ENCODE results near the gene MAD1L1. TPM values are rescaled to one million over a fixed set of nuclear protein-coding genes. Genes with fewer than 3 reads are reported as not detected.

The MAD1L1 gene
- total and polyA plus RNA-seq, 4 donors = 12.8 to 20.7 (median 16.5) TPM

DNA sequence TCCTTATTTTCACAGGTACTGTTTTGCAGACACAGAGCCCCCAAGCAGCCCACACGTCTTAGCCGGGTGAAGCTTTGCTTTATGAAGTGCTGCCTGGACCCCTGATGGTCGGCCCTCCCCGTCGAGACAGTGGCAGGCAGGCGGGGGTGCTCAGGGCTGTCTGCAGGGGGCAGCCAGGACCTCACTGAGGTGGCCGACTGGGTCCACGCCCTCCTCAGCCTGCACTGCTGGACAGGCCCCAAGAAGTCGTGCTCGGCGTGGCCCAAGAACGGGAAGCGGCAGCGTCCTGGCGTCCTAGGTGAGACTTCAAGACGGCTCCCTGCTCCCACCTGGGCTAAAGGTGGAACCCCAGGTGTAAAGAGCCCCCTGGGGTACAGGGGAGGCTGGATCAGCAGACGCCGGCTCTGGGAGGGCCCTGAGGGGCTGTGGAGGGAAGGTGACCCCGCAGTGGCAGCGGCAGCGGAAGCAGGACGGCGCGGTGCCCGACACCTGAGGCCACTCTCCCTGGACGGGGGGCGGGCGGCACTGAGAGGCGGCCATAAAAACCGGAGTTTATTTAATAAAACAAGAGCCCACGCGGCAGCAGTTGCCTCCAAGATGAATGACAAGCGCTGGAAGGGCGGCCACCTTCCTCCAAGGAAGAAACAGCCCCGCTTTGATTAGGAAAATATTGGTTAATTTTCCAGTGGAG is 383.2 kb downstream of the MAD1L1 start:
- Histone ChIP-seq H3K27me3 (ENCODE audit: control insufficient read depth in 4 of 4, insufficient read depth in 4 of 4, low read length in 3 of 4) (no peaks in the 10 kb centered on the region), H3K36me3 (ENCODE audit: control insufficient read depth in 4 of 4, insufficient read depth in 3 of 4, low read depth in 1 of 4, low read length in 3 of 4) (peaks cover 0 to 2% (median under 1%) of the 10 kb centered on the region in 4 donors), H3K27ac (ENCODE audit: low read depth in 1 of 2, low read length in 2 of 2) (no peak overlapping the region), H3K4me3 (ENCODE audit: low read depth in 1 of 3, low read length in 3 of 3) (no peak overlapping the region), H3K9ac (ENCODE audit: low read depth in 1 of 2, low read length in 2 of 2) (no peak overlapping the region), H3K4me1 (ENCODE audit: control insufficient read depth in 4 of 4, insufficient read depth in 4 of 4, low read length in 3 of 4) (peaks cover 10 to 43% (median 29%) of the 10 kb centered on the region in 4 donors), H3K9me3 (ENCODE audit: control insufficient read depth in 4 of 4, low read length in 3 of 4) (no peaks in the 10 kb centered on the region)
- no peak for DNase-seq (ENCODE audit: low spot score)
- 95% methylated on average over 35 of the region's 35 CpGs for WGBS
- TF ChIP-seq JUND (IDR thresholded peaks at IDR 0.05) (no peak), NR2F2 (IDR thresholded peaks at IDR 0.05) (no peak), RXRA (IDR thresholded peaks at IDR 0.05) (no peak), RAD21 (IDR thresholded peaks at IDR 0.05) (no peak), GABPA (IDR thresholded peaks at IDR 0.05 in 1 of 2, conservative IDR thresholded peaks at IDR 0.05 in 1 of 2) (no peak), SP1 (IDR thresholded peaks at IDR 0.05) (no peak), ZBTB33 (IDR thresholded peaks at IDR 0.05) (no peak), HNF4G (IDR thresholded peaks at IDR 0.05) (no peak), CTCF (IDR thresholded peaks at IDR 0.05; ENCODE audit: low read depth, low read length, missing input control) (no peak), FOXA1 (IDR thresholded peaks at IDR 0.05) (no peak)
- TF ChIP-seq, protein P1, sequence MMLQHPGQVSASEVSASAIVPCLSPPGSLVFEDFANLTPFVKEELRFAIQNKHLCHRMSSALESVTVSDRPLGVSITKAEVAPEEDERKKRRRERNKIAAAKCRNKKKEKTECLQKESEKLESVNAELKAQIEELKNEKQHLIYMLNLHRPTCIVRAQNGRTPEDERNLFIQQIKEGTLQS (IDR thresholded peaks at IDR 0.05) = no peak
- TF ChIP-seq, protein P2, sequence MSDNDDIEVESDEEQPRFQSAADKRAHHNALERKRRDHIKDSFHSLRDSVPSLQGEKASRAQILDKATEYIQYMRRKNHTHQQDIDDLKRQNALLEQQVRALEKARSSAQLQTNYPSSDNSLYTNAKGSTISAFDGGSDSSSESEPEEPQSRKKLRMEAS (IDR thresholded peaks at IDR 0.05) = no peak

GRCh38 chr7:1848911-1849311 is 383.8 kb downstream of the MAD1L1 start:
- DNase-seq (ENCODE audit: low spot score) = no peak
- Histone ChIP-seq H3K27me3 (ENCODE audit: control insufficient read depth in 4 of 4, insufficient read depth in 4 of 4, low read length in 3 of 4) (no peaks in the 10 kb centered on the region), H3K36me3 (ENCODE audit: control insufficient read depth in 4 of 4, insufficient read depth in 3 of 4, low read depth in 1 of 4, low read length in 3 of 4) (peaks cover 0 to 2% (median under 1%) of the 10 kb centered on the region in 4 donors), H3K9ac (ENCODE audit: low read depth in 1 of 2, low read length in 2 of 2) (no peak overlapping the region), H3K9me3 (ENCODE audit: control insufficient read depth in 4 of 4, low read length in 3 of 4) (no peaks in the 10 kb centered on the region), H3K27ac (ENCODE audit: low read depth in 1 of 2, low read length in 2 of 2) (no peak overlapping the region), H3K4me3 (ENCODE audit: low read depth in 1 of 3, low read length in 3 of 3) (no peak overlapping the region), H3K4me1 (ENCODE audit: control insufficient read depth in 4 of 4, insufficient read depth in 4 of 4, low read length in 3 of 4) (peaks cover 9 to 38% (median 24%) of the 10 kb centered on the region in 4 donors)
- WGBS = 96% methylated on average over 15 of the region's 15 CpGs
- TF ChIP-seq, protein P1 (IDR thresholded peaks at IDR 0.05) = no peak
- TF ChIP-seq, protein P2 (IDR thresholded peaks at IDR 0.05) = no peak
- no peak for TF ChIP-seq RAD21 (IDR thresholded peaks at IDR 0.05)
- no peak for TF ChIP-seq NR2F2 (IDR thresholded peaks at IDR 0.05)
- TF ChIP-seq, protein P3, sequence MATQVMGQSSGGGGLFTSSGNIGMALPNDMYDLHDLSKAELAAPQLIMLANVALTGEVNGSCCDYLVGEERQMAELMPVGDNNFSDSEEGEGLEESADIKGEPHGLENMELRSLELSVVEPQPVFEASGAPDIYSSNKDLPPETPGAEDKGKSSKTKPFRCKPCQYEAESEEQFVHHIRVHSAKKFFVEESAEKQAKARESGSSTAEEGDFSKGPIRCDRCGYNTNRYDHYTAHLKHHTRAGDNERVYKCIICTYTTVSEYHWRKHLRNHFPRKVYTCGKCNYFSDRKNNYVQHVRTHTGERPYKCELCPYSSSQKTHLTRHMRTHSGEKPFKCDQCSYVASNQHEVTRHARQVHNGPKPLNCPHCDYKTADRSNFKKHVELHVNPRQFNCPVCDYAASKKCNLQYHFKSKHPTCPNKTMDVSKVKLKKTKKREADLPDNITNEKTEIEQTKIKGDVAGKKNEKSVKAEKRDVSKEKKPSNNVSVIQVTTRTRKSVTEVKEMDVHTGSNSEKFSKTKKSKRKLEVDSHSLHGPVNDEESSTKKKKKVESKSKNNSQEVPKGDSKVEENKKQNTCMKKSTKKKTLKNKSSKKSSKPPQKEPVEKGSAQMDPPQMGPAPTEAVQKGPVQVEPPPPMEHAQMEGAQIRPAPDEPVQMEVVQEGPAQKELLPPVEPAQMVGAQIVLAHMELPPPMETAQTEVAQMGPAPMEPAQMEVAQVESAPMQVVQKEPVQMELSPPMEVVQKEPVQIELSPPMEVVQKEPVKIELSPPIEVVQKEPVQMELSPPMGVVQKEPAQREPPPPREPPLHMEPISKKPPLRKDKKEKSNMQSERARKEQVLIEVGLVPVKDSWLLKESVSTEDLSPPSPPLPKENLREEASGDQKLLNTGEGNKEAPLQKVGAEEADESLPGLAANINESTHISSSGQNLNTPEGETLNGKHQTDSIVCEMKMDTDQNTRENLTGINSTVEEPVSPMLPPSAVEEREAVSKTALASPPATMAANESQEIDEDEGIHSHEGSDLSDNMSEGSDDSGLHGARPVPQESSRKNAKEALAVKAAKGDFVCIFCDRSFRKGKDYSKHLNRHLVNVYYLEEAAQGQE (IDR thresholded peaks at IDR 0.05) = no peak
- TF ChIP-seq YY1 (IDR thresholded peaks at IDR 0.05) = no peak
